Fibroblast of the aortic adventitia (primary cell): ENCODE results near the gene MTRF1. TPM values are rescaled to one million over a fixed set of nuclear protein-coding genes. Genes with fewer than 3 reads are reported as not detected.

ENCODE experiments used
- DNase-seq: peaks from one replicate; pipeline ENCODE4 v3.0.0-alpha.2; 2010; ENCODE audit warnings: low read depth
- H3K4me3 ChIP-seq: 2 replicates; pipeline ENCODE4 v1.5.1; 2011; ENCODE audit warnings: low read depth, mild to moderate bottlenecking, control low read depth, low read length, moderate library complexity
- CTCF ChIP-seq: IDR thresholded peaks from 2 replicates; pipeline ENCODE4 v1.5.1; 2011; ENCODE audit warnings: mild to moderate bottlenecking, low read length, control low read depth, inconsistent platforms; ENCODE audit not compliant: insufficient read depth
- total RNA-seq: library from RNA; depleted of rRNA; stranded (reverse); fragments of >200 nt; gene quantifications from 2 replicates; pipeline ENCODE4 v1.2.3, GENCODE V29; 2012; ENCODE audit warnings: low replicate concordance

Gene MTRF1
- total RNA-seq, 1 donor = 11.8 TPM

- H3K4me3 ChIP-seq = no peak overlapping the region
- no peak for DNase-seq
- TF ChIP-seq CTCF = no peak
These were observed 50.5 kb downstream of the MTRF1 start for GRCh38 chr13:41212881-41213280.

GRCh38 chr13:41211062-41211461 lies 52.3 kb downstream of the MTRF1 start:
- no peak overlapping the region for H3K4me3 ChIP-seq
- no peak for DNase-seq
- no peak for TF ChIP-seq CTCF

GRCh38 chr13:41206467-41206866 lies 56.9 kb downstream of the MTRF1 start:
- no peak for TF ChIP-seq CTCF
- DNase-seq = no peak
- no peak overlapping the region for H3K4me3 ChIP-seq

- no peak for TF ChIP-seq CTCF
- DNase-seq = no peak
- H3K4me3 ChIP-seq = no peak overlapping the region
These were observed 59.6 kb downstream of the MTRF1 start for GRCh38 chr13:41203810-41204209.

- H3K4me3 ChIP-seq = no peak overlapping the region
- TF ChIP-seq CTCF = no peak
- DNase-seq = no peak
These were observed 63.2 kb downstream of the MTRF1 start for GRCh38 chr13:41200126-41200525.

GRCh38 chr13:41199526-41199925 lies 63.9 kb downstream of the MTRF1 start:
- TF ChIP-seq CTCF = no peak
- DNase-seq = no peak
- H3K4me3 ChIP-seq = no peak overlapping the region

- TF ChIP-seq CTCF = no peak
- H3K4me3 ChIP-seq = no peak overlapping the region
- no peak for DNase-seq
These were observed 64.3 kb downstream of the MTRF1 start for GRCh38 chr13:41199079-41199478.
